Osteocyte (in vitro differentiated cells): ENCODE measurements around the gene MLLT3. TPM values are rescaled to one million over a fixed set of nuclear protein-coding genes. Genes with fewer than 3 reads are reported as not detected.

Experiments used
- DNase-seq: peaks from one replicate; pipeline ENCODE4 v3.0.0; 2021; ENCODE audit warnings: mixed read lengths; ENCODE audit not compliant: unreplicated experiment; ENCODE audit errors: extremely low spot score
- H3K27ac Mint-ChIP-seq: one replicate; pipeline ENCODE4 v1.8.0; 2021; ENCODE audit warnings: mild to moderate bottlenecking, mixed read lengths; ENCODE audit not compliant: unreplicated experiment
- H3K27me3 Mint-ChIP-seq: one replicate; pipeline ENCODE4 v1.8.0; 2021; ENCODE audit warnings: mixed read lengths; ENCODE audit not compliant: unreplicated experiment
- H3K36me3 Mint-ChIP-seq: one replicate; pipeline ENCODE4 v1.8.0; 2021; ENCODE audit warnings: mixed read lengths; ENCODE audit not compliant: unreplicated experiment
- H3K4me1 Mint-ChIP-seq: one replicate; pipeline ENCODE4 v1.8.0; 2021; ENCODE audit warnings: mixed read lengths; ENCODE audit not compliant: unreplicated experiment
- H3K4me3 Mint-ChIP-seq: one replicate; pipeline ENCODE4 v1.8.0; 2021; ENCODE audit warnings: mild to moderate bottlenecking, moderate library complexity, mixed read lengths; ENCODE audit not compliant: unreplicated experiment
- H3K9me3 Mint-ChIP-seq: one replicate; pipeline ENCODE4 v1.8.0; 2021; ENCODE audit warnings: mixed read lengths; ENCODE audit not compliant: unreplicated experiment
- total RNA-seq: library from RNA; stranded (reverse); gene quantifications from 2 replicates; pipeline ENCODE4 v1.2.1, GENCODE V29; 2021
- TF ChIP-seq, protein P1 (sequence below): fragments of 200-600 bp; sonication (generic); IDR thresholded peaks from 2 replicates; pipeline ENCODE4 v1.5.0; 2021; ENCODE audit warnings: antibody characterized with exemption, mild to moderate bottlenecking, moderate library complexity

The MLLT3 gene
- total RNA-seq, 1 donor from 2014 or later: 19.5 TPM

DNA sequence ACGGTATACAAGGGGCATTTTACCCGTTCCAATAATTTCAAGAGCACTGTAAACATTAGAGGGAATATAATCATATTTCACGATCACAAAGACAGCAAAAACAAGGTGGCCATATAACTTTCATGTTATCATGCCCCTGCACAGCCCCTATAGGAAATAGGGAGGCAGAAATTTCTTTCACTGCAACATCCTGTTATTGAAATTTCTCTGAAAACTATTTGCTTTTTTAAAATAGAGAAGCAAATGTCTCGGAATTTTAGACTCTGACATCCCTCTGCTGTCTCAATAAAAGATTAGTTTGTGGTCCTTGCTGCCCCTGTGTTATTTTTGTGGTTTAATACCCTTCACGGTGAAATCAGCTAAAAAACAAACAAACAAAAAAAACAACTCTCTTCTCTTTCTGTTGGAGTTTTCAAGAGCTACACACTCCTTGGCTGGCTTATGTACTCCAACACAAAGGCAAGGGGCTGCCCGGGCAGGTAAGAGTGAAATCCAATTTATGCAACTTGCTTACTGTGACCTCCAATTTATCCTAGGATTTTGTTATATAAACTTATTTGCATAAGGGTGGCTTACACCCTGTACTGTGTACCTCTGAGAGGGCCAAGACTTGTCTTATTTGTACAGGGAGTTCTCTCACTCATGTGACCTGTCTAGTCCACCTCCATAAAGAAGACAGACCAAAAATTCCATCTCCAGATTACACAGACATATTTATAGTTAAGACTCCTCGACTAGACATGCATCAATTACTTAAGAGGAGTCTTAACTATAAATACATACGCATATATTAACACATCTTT lies 223.6 kb downstream of the MLLT3 start:
- Mint-ChIP-seq H3K36me3 (peaks cover 5% of the 10 kb centered on the region), H3K27ac (no peak overlapping the region)

DNA sequence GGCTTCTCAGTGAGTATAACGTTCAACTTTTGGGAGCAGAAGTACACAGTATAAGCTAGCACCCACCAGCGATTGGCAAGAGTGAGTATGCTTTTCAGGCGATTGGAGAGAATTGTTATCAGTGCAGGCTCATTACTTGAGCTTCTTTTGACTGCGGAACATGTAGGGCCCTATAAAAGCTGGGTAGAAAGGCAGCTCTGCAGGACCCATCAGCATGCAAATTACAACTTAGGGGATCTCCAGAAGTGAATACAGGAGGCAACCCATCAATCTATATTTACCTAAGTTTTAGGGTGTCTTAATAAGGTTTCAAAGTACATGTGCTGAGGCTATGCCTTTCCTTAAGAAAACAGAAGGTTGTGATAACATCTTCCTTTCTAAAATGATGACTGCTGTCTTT lies 225.0 kb downstream of the MLLT3 start:
- H3K27ac Mint-ChIP-seq: no peak overlapping the region
- TF ChIP-seq, protein P1, sequence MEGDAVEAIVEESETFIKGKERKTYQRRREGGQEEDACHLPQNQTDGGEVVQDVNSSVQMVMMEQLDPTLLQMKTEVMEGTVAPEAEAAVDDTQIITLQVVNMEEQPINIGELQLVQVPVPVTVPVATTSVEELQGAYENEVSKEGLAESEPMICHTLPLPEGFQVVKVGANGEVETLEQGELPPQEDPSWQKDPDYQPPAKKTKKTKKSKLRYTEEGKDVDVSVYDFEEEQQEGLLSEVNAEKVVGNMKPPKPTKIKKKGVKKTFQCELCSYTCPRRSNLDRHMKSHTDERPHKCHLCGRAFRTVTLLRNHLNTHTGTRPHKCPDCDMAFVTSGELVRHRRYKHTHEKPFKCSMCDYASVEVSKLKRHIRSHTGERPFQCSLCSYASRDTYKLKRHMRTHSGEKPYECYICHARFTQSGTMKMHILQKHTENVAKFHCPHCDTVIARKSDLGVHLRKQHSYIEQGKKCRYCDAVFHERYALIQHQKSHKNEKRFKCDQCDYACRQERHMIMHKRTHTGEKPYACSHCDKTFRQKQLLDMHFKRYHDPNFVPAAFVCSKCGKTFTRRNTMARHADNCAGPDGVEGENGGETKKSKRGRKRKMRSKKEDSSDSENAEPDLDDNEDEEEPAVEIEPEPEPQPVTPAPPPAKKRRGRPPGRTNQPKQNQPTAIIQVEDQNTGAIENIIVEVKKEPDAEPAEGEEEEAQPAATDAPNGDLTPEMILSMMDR: no peak
- DNase-seq: no peak

More for the DNA sequence above, 223.6 kb downstream of the MLLT3 start:
- Mint-ChIP-seq H3K27me3 (no peaks in the 10 kb centered on the region), H3K4me3 (no peak overlapping the region), H3K9me3 (no peaks in the 10 kb centered on the region), H3K4me1 (no peaks in the 10 kb centered on the region)
- TF ChIP-seq, protein P1: no peak
- no peak for DNase-seq

DNA sequence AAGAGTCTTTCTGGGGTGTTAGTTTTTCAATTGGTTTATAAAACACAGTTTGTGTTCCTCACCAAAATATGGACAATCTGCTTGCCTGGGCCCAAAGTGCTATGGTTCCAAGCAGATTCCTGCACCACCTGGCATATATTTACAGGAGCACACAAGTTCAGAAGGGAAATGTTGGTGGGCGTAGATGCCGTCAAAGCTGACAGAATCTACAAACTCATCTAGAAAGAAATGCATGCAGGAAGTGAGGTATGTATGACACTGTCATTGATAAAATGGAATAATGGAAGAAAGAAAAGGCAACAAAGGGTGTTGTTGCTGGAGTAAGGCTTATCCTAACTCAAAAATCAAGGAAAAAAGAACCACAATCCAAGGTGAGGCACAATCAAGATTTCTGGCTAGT lies 225.8 kb downstream of the MLLT3 start:
- Mint-ChIP-seq H3K4me1 (no peaks in the 10 kb centered on the region), H3K9me3 (no peaks in the 10 kb centered on the region), H3K27me3 (no peaks in the 10 kb centered on the region), H3K36me3 (peaks cover 4% of the 10 kb centered on the region), H3K27ac (no peak overlapping the region), H3K4me3 (no peak overlapping the region)
- DNase-seq: no peak
- TF ChIP-seq, protein P1: no peak

More for the DNA sequence above, 225.0 kb downstream of the MLLT3 start:
- Mint-ChIP-seq H3K4me1 (no peaks in the 10 kb centered on the region), H3K4me3 (no peak overlapping the region), H3K27me3 (no peaks in the 10 kb centered on the region), H3K9me3 (no peaks in the 10 kb centered on the region), H3K36me3 (peaks cover 5% of the 10 kb centered on the region)

DNA sequence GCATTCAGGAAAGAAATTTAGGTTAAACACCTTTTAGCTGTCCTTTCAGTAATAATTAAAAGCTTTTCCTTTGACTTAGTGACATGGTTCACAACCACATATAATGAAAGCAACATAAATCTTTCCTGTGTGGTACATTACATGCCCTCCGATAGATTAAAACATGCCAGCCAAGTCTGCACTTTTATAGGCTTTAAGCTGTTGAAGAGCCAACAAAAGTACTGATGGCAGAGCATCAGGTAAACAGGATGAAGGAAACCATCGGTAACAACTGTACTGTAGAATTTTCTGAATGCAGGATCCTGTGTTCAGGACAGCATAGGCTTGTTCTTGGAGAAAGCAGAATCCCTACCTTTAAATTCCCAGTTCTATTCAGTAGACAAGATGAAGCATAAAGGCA lies 226.6 kb downstream of the MLLT3 start:
- Mint-ChIP-seq H3K27me3 (no peaks in the 10 kb centered on the region), H3K36me3 (peaks cover 3% of the 10 kb centered on the region), H3K9me3 (no peaks in the 10 kb centered on the region), H3K27ac (no peak overlapping the region), H3K4me3 (no peak overlapping the region), H3K4me1 (no peaks in the 10 kb centered on the region)
- DNase-seq: no peak
- TF ChIP-seq, protein P1: no peak

DNA sequence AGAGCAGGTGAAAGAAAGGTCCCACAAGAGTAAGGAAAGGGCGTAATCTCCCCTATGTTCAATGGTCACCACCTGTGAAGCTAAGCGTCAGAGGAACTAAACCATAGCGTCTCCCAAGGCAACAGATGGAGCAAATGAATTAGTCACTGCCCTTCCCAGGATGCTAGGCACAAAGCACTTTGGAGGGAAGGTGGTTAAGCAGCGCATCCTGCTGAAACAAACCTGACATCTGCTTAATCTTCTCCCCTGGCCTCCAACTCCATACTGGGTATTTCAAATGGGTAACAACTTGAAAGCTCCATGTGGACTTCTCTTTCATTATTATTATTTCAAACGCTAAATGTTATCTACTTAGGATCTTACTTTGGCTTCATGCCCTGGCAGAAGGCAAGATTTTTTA lies 227.3 kb downstream of the MLLT3 start:
- H3K4me1 Mint-ChIP-seq: no peaks in the 10 kb centered on the region
- no peaks in the 10 kb centered on the region for H3K27me3 Mint-ChIP-seq
- no peaks in the 10 kb centered on the region for H3K9me3 Mint-ChIP-seq
- DNase-seq: no peak
- no peak overlapping the region for H3K4me3 Mint-ChIP-seq
- TF ChIP-seq, protein P1: no peak
- no peak overlapping the region for H3K27ac Mint-ChIP-seq
- H3K36me3 Mint-ChIP-seq: peaks cover 5% of the 10 kb centered on the region
